ENCODE results near the gene DNASE1L1. TPM values are rescaled to one million over a fixed set of nuclear protein-coding genes. Genes with fewer than 3 reads are reported as not detected.

Gene DNASE1L1
- total RNA-seq, 6 experiments from 2014 or later, result 11.7 to 19.5 (median 14.9) TPM

DNA sequence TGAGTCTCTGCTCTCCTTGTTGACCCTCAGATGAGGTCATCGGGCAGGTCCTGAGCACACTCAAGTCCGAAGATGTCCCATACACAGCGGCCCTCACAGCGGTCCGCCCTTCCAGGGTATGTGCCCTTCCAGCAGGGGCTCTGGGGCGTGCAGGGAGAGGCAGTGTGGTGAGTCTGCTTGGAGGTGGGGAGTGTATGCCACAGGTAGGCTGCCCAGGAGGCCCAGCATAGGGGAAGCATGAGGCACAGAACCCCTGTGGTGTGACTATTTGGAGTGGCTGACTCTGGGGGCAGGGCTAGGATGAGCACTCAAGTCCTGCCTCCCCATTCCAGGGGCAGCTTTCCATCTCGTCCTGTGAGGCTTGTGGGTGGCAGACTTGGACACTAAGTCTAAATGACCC is 24.6 kb upstream of the DNASE1L1 start:
- H3K4me1 ChIP-seq, result peaks cover 0 to 5% (median 0%) of the 10 kb centered on the region in 4 donors
- intact Hi-C loops (cut with DNase I), result no loop called here
- H3K36me3 ChIP-seq, result peaks cover 0 to 2% (median 0%) of the 10 kb centered on the region in 4 donors

DNA sequence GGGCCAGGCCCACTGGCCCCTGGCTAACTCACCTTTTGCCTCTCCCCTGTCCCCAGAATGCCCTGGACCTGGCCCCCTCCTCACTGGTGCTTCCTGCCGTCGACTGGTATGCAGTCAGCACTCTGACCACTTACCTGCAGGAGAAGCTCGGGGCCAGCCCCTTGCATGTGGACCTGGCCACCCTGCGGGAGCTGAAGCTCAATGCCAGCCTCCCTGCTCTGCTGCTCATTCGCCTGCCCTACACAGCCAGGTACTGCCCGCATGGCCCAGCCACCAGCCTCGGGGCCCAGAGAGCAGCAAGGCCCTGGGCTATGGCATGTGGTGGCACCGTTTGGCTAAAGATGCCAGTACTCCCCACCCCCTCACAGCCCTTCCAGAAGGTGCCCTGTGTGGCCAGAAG is 23.2 kb upstream of the DNASE1L1 start:
- H3K9me3 ChIP-seq, result no peaks in the 10 kb centered on the region
- no CpG with 5 or more reads among the region's 8 CpGs for WGBS (ENCODE audit: insufficient coverage, low coverage, low lambda C conversion rate, missing lambda C conversion rate)
- H3K27me3 ChIP-seq, result no peaks in the 10 kb centered on the region
- ATAC-seq (no peak), DNase-seq (no peak)
- H3K27ac ChIP-seq, result no peak overlapping the region
- H3K4me3 ChIP-seq, result no peak overlapping the region
- intact Hi-C loops (cut with DNase I), result no loop called here
- TF ChIP-seq CTCF (IDR thresholded peaks at IDR 0.05) (no peak), POLR2A (IDR thresholded peaks at IDR 0.05) (no peak)
- peaks cover 0 to 9% (median 0%) of the 10 kb centered on the region in 4 donors for H3K4me1 ChIP-seq
- peaks cover 0 to 2% (median 0%) of the 10 kb centered on the region in 4 donors for H3K36me3 ChIP-seq

More for the DNA sequence above, 24.6 kb upstream of the DNASE1L1 start:
- Histone ChIP-seq H3K27ac (no peak overlapping the region), H3K9me3 (no peaks in the 10 kb centered on the region), H3K27me3 (no peaks in the 10 kb centered on the region), H3K4me3 (no peak overlapping the region)
- no peak for TF ChIP-seq CTCF (IDR thresholded peaks at IDR 0.05)
- no peak for TF ChIP-seq POLR2A (IDR thresholded peaks at IDR 0.05)
- DNase-seq, result no peak
- no peak for ATAC-seq
- WGBS (ENCODE audit: insufficient coverage, low coverage, low lambda C conversion rate, missing lambda C conversion rate), result no CpG with 5 or more reads among the region's 7 CpGs

GRCh38 chrX:154431341-154431740 is 22.3 kb upstream of the DNASE1L1 start:
- TF ChIP-seq POLR2A (IDR thresholded peaks at IDR 0.05) (no peak), CTCF (IDR thresholded peaks at IDR 0.05) (no peak)
- H3K4me3 ChIP-seq, result no peak overlapping the region
- no peaks in the 10 kb centered on the region for H3K27me3 ChIP-seq
- WGBS (ENCODE audit: insufficient coverage, low coverage, low lambda C conversion rate, missing lambda C conversion rate), result 77% methylated on average over 4 of the region's 5 CpGs
- ATAC-seq, result peak in 2 of 4 donors; percentile 2 to 11
- no peaks in the 10 kb centered on the region for H3K9me3 ChIP-seq
- no peak overlapping the region for H3K27ac ChIP-seq
- H3K4me1 ChIP-seq, result peaks cover 0 to 11% (median 0%) of the 10 kb centered on the region in 4 donors
- no peak for DNase-seq
- intact Hi-C loops (cut with DNase I), result no loop called here
- peaks cover 0 to 2% (median 0%) of the 10 kb centered on the region in 4 donors for H3K36me3 ChIP-seq

DNA sequence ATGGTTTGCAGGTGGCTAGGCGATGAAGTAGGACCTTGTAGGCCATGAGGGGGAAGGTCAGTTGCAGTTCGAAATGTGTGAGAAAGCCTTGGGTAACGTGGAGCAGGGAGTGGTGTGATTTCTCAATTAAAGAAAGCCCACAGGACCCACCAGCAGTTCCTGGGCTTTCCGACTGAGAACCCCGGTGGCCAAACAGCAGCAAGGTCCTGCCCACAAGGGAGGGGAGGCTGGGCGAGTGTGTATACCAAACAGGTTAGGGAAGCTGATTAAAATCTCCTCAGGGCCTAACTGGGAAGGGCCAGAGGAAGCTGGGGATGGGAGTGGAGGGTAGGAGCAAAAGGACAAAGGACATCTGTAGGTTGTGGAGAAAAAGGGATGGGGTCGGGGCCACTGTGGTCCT is 21.9 kb upstream of the DNASE1L1 start:
- no peak for ATAC-seq
- peaks cover 0 to 2% (median 0%) of the 10 kb centered on the region in 4 donors for H3K36me3 ChIP-seq
- 60% methylated on average over 7 of the region's 7 CpGs for WGBS (ENCODE audit: insufficient coverage, low coverage, low lambda C conversion rate, missing lambda C conversion rate)
- no peak for TF ChIP-seq POLR2A (IDR thresholded peaks at IDR 0.05)
- TF ChIP-seq CTCF (IDR thresholded peaks at IDR 0.05), result no peak
- H3K27ac ChIP-seq, result no peak overlapping the region
- no peaks in the 10 kb centered on the region for H3K27me3 ChIP-seq
- DNase-seq, result no peak
- H3K4me1 ChIP-seq, result peaks cover 0 to 11% (median 0%) of the 10 kb centered on the region in 4 donors
- no peaks in the 10 kb centered on the region for H3K9me3 ChIP-seq
- no peak overlapping the region for H3K4me3 ChIP-seq
- intact Hi-C loops (cut with DNase I), result no loop called here

- peaks cover 0 to 2% (median 0%) of the 10 kb centered on the region in 4 donors for H3K36me3 ChIP-seq
- peaks cover 0 to 11% (median 0%) of the 10 kb centered on the region in 4 donors for H3K4me1 ChIP-seq
- H3K9me3 ChIP-seq, result no peaks in the 10 kb centered on the region
- no peaks in the 10 kb centered on the region for H3K27me3 ChIP-seq
- no peak overlapping the region for H3K27ac ChIP-seq
- intact Hi-C loops (cut with DNase I), result no loop called here
- 63% methylated on average over 6 of the region's 6 CpGs for WGBS (ENCODE audit: insufficient coverage, low coverage, low lambda C conversion rate, missing lambda C conversion rate)
- ATAC-seq, result no peak
- TF ChIP-seq CTCF (IDR thresholded peaks at IDR 0.05) (no peak), POLR2A (IDR thresholded peaks at IDR 0.05) (no peak)
- no peak for DNase-seq
- no peak overlapping the region for H3K4me3 ChIP-seq
Measured at GRCh38 chrX:154430479-154430878, 21.4 kb upstream of the DNASE1L1 start.
